Measurements from ENCODE around the gene TMEM128.

DNA sequence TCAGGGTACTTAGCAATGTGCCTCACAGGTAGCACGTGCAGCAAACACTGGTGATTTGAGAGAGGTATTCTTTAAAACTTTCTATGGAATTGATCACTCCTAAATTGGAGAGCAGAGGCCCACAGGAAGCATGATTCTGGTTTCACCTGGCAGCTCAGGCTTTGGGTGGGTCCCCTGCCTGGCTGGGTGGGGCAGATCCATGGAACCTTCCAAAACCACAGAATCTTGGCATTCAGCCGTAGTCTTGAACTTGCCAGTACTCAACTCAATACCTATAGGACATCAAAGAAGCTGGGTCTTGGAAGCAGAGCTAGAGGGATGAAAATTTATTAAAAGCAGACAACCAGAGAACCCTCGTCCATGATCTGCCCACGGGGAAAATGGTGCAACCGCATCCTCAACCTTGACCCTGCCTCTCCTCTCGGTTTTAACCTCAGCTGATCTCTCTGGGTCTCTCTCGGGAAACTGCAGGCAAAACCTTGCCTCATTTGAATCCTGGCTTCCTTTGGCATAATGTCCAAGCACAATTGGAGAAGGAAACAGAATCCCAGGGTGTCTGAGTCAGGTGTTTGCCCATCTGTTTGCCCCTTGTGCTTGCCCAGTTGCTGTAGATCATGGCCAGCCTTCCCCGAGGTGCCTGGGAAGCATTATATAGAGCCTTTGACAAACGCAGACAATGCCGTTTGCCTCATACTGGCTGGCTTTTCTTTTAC is 44.2 kb downstream of the TMEM128 start:
- TF ChIP-seq, protein P1, sequence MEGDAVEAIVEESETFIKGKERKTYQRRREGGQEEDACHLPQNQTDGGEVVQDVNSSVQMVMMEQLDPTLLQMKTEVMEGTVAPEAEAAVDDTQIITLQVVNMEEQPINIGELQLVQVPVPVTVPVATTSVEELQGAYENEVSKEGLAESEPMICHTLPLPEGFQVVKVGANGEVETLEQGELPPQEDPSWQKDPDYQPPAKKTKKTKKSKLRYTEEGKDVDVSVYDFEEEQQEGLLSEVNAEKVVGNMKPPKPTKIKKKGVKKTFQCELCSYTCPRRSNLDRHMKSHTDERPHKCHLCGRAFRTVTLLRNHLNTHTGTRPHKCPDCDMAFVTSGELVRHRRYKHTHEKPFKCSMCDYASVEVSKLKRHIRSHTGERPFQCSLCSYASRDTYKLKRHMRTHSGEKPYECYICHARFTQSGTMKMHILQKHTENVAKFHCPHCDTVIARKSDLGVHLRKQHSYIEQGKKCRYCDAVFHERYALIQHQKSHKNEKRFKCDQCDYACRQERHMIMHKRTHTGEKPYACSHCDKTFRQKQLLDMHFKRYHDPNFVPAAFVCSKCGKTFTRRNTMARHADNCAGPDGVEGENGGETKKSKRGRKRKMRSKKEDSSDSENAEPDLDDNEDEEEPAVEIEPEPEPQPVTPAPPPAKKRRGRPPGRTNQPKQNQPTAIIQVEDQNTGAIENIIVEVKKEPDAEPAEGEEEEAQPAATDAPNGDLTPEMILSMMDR (IDR thresholded peaks at IDR 0.05) = no peak
- no peak for TF ChIP-seq POLR2A (IDR thresholded peaks at IDR 0.05)
